ENCODE measurements around the gene LY6G6F.

LY6G6F gene

GRCh38 chr6:31723980-31724691 is 17.5 kb downstream of the LY6G6F start:
- DNase-seq (ENCODE audit: low spot score): no peak

GRCh38 chr6:31725502-31726350 is 19.1 kb downstream of the LY6G6F start:
- DNase-seq (ENCODE audit: low spot score): no peak

GRCh38 chr6:31727034-31727716 is 20.5 kb downstream of the LY6G6F start:
- no peak for DNase-seq (ENCODE audit: low spot score)

GRCh38 chr6:31727717-31728671 is 21.3 kb downstream of the LY6G6F start:
- DNase-seq (ENCODE audit: low spot score): no peak

GRCh38 chr6:31728767-31729514 is 22.3 kb downstream of the LY6G6F start, which contains the start of gene DDAH2:
Gene DDAH2, minus strand, starts transcription at chr6:31729299. Its CDS starts 138 bp downstream, at chr6:31729161.
- no peak for DNase-seq (ENCODE audit: low spot score)

GRCh38 chr6:31729515-31729978 is 22.9 kb downstream of the LY6G6F start:
- no peak for DNase-seq (ENCODE audit: low spot score)

- no peak for DNase-seq (ENCODE audit: low spot score)
Observed at GRCh38 chr6:31729979-31730630, 23.4 kb downstream of the LY6G6F start.

GRCh38 chr6:31730631-31731086 is 24.0 kb downstream of the LY6G6F start:
- no peak for DNase-seq (ENCODE audit: low spot score)

GRCh38 chr6:31732029-31732428 is 25.4 kb downstream of the LY6G6F start:
- DNase-seq (ENCODE audit: low spot score): no peak

- no peak for DNase-seq (ENCODE audit: low spot score)
Observed at GRCh38 chr6:31733734-31734133, 27.1 kb downstream of the LY6G6F start.

GRCh38 chr6:31734247-31734820 is 27.7 kb downstream of the LY6G6F start:
- no peak for DNase-seq (ENCODE audit: low spot score)

- peak; percentile 68 for DNase-seq (ENCODE audit: low spot score)
Observed at GRCh38 chr6:31734821-31735406, 28.2 kb downstream of the LY6G6F start.

GRCh38 chr6:31736021-31736767 is 29.5 kb downstream of the LY6G6F start, which contains the start of gene CLIC1:
Gene CLIC1, minus strand, starts transcription at chr6:31736530. Its CDS starts 230 bp downstream, at chr6:31736300.
- peak; percentile 81 for DNase-seq (ENCODE audit: low spot score)

GRCh38 chr6:31736768-31737314 is 30.2 kb downstream of the LY6G6F start:
- no peak for DNase-seq (ENCODE audit: low spot score)

GRCh38 chr6:31737315-31737990 is 30.8 kb downstream of the LY6G6F start:
- no peak for DNase-seq (ENCODE audit: low spot score)

- peak; percentile 80 for DNase-seq (ENCODE audit: low spot score)
Observed at GRCh38 chr6:31737991-31738979, 31.6 kb downstream of the LY6G6F start.
